HepG2 (cell line): ENCODE measurements around the gene ENTPD2. TPM values are rescaled to one million over a fixed set of nuclear protein-coding genes. Genes with fewer than 3 reads are reported as not detected.

ENCODE experiments used
- ATF5 ChIP-seq: sonication (generic); formaldehyde crosslinking; IDR thresholded peaks from 2 replicates; pipeline ENCODE4 v1.4.0; 2020; ENCODE audit warnings: mild to moderate bottlenecking, low read depth, missing genetic modification reagents
- CREB1 ChIP-seq, 2 experiments: fragments of 450-650 bp in 1 of 2; IDR thresholded peaks; 2 replicates each; pipeline ENCODE4 v1.6.1; 2016 to 2017; ENCODE audit warnings: control low read depth in 1 of 2, mild to moderate bottlenecking in 1 of 2, missing compliant biosample characterization in 1 of 2, missing genetic modification characterization in 1 of 2
- DNMT3B ChIP-seq: conservative IDR thresholded peaks from 2 replicates; pipeline ENCODE4 v1.6.1; 2016; ENCODE audit warnings: missing biosample characterization, control low read depth
- FOXA3 ChIP-seq: IDR thresholded peaks from 2 replicates; pipeline ENCODE4 v1.6.1; 2016; ENCODE audit warnings: missing genetic modification reagents, missing compliant biosample characterization
- HDAC2 ChIP-seq: sonication (generic); formaldehyde crosslinking; IDR thresholded peaks from 2 replicates; pipeline ENCODE4 v1.4.0; 2020; ENCODE audit warnings: missing genetic modification reagents
- KDM2A ChIP-seq: sonication (generic); formaldehyde crosslinking; IDR thresholded peaks from 2 replicates; pipeline ENCODE4 v1.4.0; 2020; ENCODE audit warnings: low read depth, missing genetic modification reagents, borderline replicate concordance
- RBFOX2 ChIP-seq: fragments of 200-400 bp; formaldehyde crosslinking; IDR thresholded peaks from 2 replicates; pipeline ENCODE4 v1.6.1; 2017; ENCODE audit warnings: low read depth, mild to moderate bottlenecking, low read length
- RORA ChIP-seq: sonication (generic); formaldehyde crosslinking; IDR thresholded peaks from 2 replicates; pipeline ENCODE4 v1.5.0; 2020; ENCODE audit warnings: mild to moderate bottlenecking, missing genetic modification reagents, moderate library complexity
- SIX1 ChIP-seq: sonication (generic); formaldehyde crosslinking; IDR thresholded peaks from 2 replicates; pipeline ENCODE4 v1.4.0; 2020; ENCODE audit warnings: missing genetic modification reagents, borderline replicate concordance
- SP4 ChIP-seq: sonication (generic); formaldehyde crosslinking; IDR thresholded peaks from 2 replicates; pipeline ENCODE4 v1.8.1; 2023; ENCODE audit warnings: mild to moderate bottlenecking, missing genetic modification reagents
- TERF1 ChIP-seq: sonication (generic); formaldehyde crosslinking; IDR thresholded peaks from 2 replicates; pipeline ENCODE4 v1.8.0; 2022; ENCODE audit warnings: mild to moderate bottlenecking, missing genetic modification reagents, moderate library complexity
- TFAP4 ChIP-seq: sonication (generic); IDR thresholded peaks from 2 replicates; pipeline ENCODE4 v1.6.1; 2016; ENCODE audit warnings: low read depth, borderline replicate concordance
- TRIM24 ChIP-seq: sonication (generic); formaldehyde crosslinking; IDR thresholded peaks from 2 replicates; pipeline ENCODE4 v1.8.0; 2022; ENCODE audit warnings: mild to moderate bottlenecking, missing genetic modification reagents
- ZC3H4 ChIP-seq: sonication (generic); formaldehyde crosslinking; IDR thresholded peaks from 2 replicates; pipeline ENCODE4 v1.4.0; 2020; ENCODE audit warnings: missing genetic modification reagents, borderline replicate concordance
- ZNF468 ChIP-seq: sonication (generic); formaldehyde crosslinking; IDR thresholded peaks from 2 replicates; pipeline ENCODE4 v1.8.0; 2022; ENCODE audit warnings: mild to moderate bottlenecking, moderate library complexity, missing genetic modification reagents
- ZNF550 ChIP-seq: sonication (generic); formaldehyde crosslinking; IDR thresholded peaks from 2 replicates; pipeline ENCODE4 v1.4.0; 2020; ENCODE audit warnings: mild to moderate bottlenecking, missing genetic modification reagents, borderline replicate concordance
- ZNF782 ChIP-seq: sonication (generic); formaldehyde crosslinking; IDR thresholded peaks from 2 replicates; pipeline ENCODE4 v1.4.0; 2020; ENCODE audit warnings: missing genetic modification reagents, mild to moderate bottlenecking, borderline replicate concordance
- polyA plus RNA-seq, 8 experiments: library from polyadenylated mRNA; depleted of rRNA in 3 of 8; stranded (reverse) in 7 of 8; unstranded in 1 of 8; fragments of >200 nt; fragmentation: Illumina TruSeq in 4 of 8; extraction: Trizol in 4 of 8; gene quantifications; 2 replicates each; pipeline versions ENCODE4 v1.2.1 to v1.2.3, GENCODE V29; 2011 to 2016; ENCODE audit warnings: low read depth in 4 of 8, missing spikeins in 1 of 8, mixed read lengths in 1 of 8; ENCODE audit not compliant: insufficient read depth in 1 of 8
- total RNA-seq, 5 experiments: library from RNA; depleted of rRNA; stranded (reverse); fragments of >200 nt; fragmentation: Illumina TruSeq; extraction: Trizol; gene quantifications; 2 replicates each; pipeline ENCODE4 v1.2.3, GENCODE V29; 2016; ENCODE audit warnings: low read depth in 1 of 5
- TF ChIP-seq, protein P1 (sequence below): conservative IDR thresholded peaks from 2 replicates; pipeline ENCODE4 v1.6.1; 2018; ENCODE audit warnings: missing genetic modification reagents
- TF ChIP-seq, protein P2 (sequence below): sonication (generic); formaldehyde crosslinking; IDR thresholded peaks from 2 replicates; pipeline ENCODE4 v1.4.0; 2020; ENCODE audit warnings: missing genetic modification reagents, borderline replicate concordance
- TF ChIP-seq, protein P3 (sequence below): sonication (generic); formaldehyde crosslinking; IDR thresholded peaks from 2 replicates; pipeline ENCODE4 v1.5.0; 2020; ENCODE audit warnings: missing genetic modification reagents, mild to moderate bottlenecking, borderline replicate concordance
- TF ChIP-seq, protein P4 (sequence below): sonication (generic); formaldehyde crosslinking; IDR thresholded peaks from 2 replicates; pipeline ENCODE4 v1.4.0; 2020; ENCODE audit warnings: low read depth, mild to moderate bottlenecking, missing genetic modification reagents

ENTPD2 gene
- total and polyA plus RNA-seq, 2 of the 13 experiments (the other 11 are each of a cell fraction or from before 2014, with no cell fraction given): 0.95 to 3.2 TPM

DNA sequence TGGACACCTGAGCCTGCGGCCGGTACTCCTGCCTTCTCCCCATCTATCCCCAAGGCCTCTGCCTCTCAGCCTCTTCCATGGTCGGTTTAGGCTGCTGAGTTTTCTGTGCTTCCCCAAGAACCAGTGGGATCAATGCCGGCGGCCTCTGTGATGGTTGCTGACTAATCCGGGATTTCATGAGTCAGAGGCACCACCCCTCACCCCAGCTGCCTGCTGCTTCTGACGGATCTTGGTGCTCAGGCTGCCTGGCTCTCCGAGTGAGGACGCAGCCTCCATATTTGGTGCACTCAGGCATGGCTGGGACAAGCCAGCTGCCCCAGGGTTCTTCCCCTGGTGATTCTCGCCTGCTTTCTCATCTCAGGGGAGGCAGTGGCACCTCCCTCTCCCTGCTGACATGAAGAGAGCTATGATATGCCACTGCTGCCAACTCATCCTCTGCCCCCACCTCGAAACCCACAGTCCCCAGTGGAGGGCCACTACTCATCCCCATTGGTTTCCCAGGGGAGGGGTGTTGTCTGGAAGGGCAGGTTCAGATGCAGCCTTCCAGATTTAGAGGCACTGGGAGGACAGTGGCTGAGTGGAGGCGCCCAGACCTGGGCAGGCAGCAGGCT is 29.6 kb upstream of the ENTPD2 start (continued):
- no peak for TF ChIP-seq RBFOX2
- no peak for TF ChIP-seq ZNF550 (CRISPR knock-in tag)
- peak; percentile 57; the same call in 1 of the 2 replicates for TF ChIP-seq KDM2A (CRISPR knock-in tag)
- TF ChIP-seq TERF1 (CRISPR knock-in tag): no peak
- TF ChIP-seq, protein P1, sequence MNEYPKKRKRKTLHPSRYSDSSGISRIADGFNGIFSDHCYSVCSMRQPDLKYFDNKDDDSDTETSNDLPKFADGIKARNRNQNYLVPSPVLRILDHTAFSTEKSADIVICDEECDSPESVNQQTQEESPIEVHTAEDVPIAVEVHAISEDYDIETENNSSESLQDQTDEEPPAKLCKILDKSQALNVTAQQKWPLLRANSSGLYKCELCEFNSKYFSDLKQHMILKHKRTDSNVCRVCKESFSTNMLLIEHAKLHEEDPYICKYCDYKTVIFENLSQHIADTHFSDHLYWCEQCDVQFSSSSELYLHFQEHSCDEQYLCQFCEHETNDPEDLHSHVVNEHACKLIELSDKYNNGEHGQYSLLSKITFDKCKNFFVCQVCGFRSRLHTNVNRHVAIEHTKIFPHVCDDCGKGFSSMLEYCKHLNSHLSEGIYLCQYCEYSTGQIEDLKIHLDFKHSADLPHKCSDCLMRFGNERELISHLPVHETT: no peak
- no peak for TF ChIP-seq ZNF782 (CRISPR knock-in tag)
- peak; percentile 58; the same call in 1 of the 2 replicates for TF ChIP-seq TFAP4
- TF ChIP-seq RORA (CRISPR knock-in tag): no peak
- no peak for TF ChIP-seq ATF5 (CRISPR knock-in tag)
- no peak for TF ChIP-seq SP4 (CRISPR knock-in tag)
- TF ChIP-seq, protein P2, sequence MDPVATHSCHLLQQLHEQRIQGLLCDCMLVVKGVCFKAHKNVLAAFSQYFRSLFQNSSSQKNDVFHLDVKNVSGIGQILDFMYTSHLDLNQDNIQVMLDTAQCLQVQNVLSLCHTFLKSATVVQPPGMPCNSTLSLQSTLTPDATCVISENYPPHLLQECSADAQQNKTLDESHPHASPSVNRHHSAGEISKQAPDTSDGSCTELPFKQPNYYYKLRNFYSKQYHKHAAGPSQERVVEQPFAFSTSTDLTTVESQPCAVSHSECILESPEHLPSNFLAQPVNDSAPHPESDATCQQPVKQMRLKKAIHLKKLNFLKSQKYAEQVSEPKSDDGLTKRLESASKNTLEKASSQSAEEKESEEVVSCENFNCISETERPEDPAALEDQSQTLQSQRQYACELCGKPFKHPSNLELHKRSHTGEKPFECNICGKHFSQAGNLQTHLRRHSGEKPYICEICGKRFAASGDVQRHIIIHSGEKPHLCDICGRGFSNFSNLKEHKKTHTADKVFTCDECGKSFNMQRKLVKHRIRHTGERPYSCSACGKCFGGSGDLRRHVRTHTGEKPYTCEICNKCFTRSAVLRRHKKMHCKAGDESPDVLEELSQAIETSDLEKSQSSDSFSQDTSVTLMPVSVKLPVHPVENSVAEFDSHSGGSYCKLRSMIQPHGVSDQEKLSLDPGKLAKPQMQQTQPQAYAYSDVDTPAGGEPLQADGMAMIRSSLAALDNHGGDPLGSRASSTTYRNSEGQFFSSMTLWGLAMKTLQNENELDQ (CRISPR knock-in tag): no peak
- no peak for TF ChIP-seq TRIM24
- TF ChIP-seq, protein P3, sequence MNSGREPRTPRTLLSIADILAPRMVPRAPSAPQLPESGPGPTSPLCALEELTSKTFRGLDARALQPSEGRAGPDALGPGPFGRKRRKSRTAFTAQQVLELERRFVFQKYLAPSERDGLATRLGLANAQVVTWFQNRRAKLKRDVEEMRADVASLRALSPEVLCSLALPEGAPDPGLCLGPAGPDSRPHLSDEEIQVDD: no peak
- no peak for TF ChIP-seq FOXA3 (CRISPR knock-in tag)
- no peak for TF ChIP-seq SIX1 (CRISPR knock-in tag)
- no peak for TF ChIP-seq ZNF468 (CRISPR knock-in tag)
- 0 out of 2 replicates have a peak, but pooled peaks have one; percentile 2 for TF ChIP-seq CREB1 (IDR thresholded peaks at IDR 0.05)
- no peak for TF ChIP-seq CREB1 (CRISPR knock-in tag; IDR thresholded peaks at IDR 0.05)
- TF ChIP-seq ZC3H4 (CRISPR knock-in tag): no peak
- TF ChIP-seq HDAC2: no peak
- TF ChIP-seq, protein P4, sequence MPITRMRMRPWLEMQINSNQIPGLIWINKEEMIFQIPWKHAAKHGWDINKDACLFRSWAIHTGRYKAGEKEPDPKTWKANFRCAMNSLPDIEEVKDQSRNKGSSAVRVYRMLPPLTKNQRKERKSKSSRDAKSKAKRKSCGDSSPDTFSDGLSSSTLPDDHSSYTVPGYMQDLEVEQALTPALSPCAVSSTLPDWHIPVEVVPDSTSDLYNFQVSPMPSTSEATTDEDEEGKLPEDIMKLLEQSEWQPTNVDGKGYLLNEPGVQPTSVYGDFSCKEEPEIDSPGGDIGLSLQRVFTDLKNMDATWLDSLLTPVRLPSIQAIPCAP (CRISPR knock-in tag): no peak
- TF ChIP-seq DNMT3B (CRISPR knock-in tag): no peak
